GM08714 (cell line): ENCODE measurements around the gene SORCS2.

Source experiments
- H3K4me3 ChIP-seq: fragments of 200-500 bp; sonication (Bioruptor generic); 2 replicates; pipeline ENCODE4 v1.5.1; 2014; ENCODE audit warnings: mild to moderate bottlenecking, low read length, inconsistent platforms
- ZNF274 ChIP-seq: IDR thresholded peaks from 2 replicates; pipeline ENCODE4 v1.6.1; 2012; ENCODE audit warnings: mild to moderate bottlenecking, low read depth, low read length

SORCS2 gene

GRCh38 chr4:7186516-7187167 lies 5.7 kb upstream of the SORCS2 start:
- no peak overlapping the region for H3K4me3 ChIP-seq
- no peak for TF ChIP-seq ZNF274

- no peak for TF ChIP-seq ZNF274
- H3K4me3 ChIP-seq: no peak overlapping the region
These were observed 5.2 kb upstream of the SORCS2 start for GRCh38 chr4:7187168-7187535.

- no peak overlapping the region for H3K4me3 ChIP-seq
- TF ChIP-seq ZNF274: no peak
These were observed 4.6 kb upstream of the SORCS2 start for GRCh38 chr4:7187691-7188090.

- no peak for TF ChIP-seq ZNF274
- H3K4me3 ChIP-seq: no peak overlapping the region
These were observed 3.3 kb upstream of the SORCS2 start for GRCh38 chr4:7189066-7189465.

GRCh38 chr4:7189475-7190277 lies 2.7 kb upstream of the SORCS2 start:
- no peak for TF ChIP-seq ZNF274
- H3K4me3 ChIP-seq: no peak overlapping the region

GRCh38 chr4:7190278-7190594 lies 2.1 kb upstream of the SORCS2 start:
- no peak for TF ChIP-seq ZNF274
- no peak overlapping the region for H3K4me3 ChIP-seq

- no peak for TF ChIP-seq ZNF274
These were observed 1.4 kb upstream of the SORCS2 start for GRCh38 chr4:7190691-7191545.

GRCh38 chr4:7191546-7192251 lies 639 bp upstream of the SORCS2 start:
- no peak overlapping the region for H3K4me3 ChIP-seq
- no peak for TF ChIP-seq ZNF274

More at GRCh38 chr4:7190691-7191545, 1.4 kb upstream of the SORCS2 start:
- no peak overlapping the region for H3K4me3 ChIP-seq

- no peak overlapping the region for H3K4me3 ChIP-seq
- no peak for TF ChIP-seq ZNF274
These were observed 956 bp downstream of the SORCS2 start for GRCh38 chr4:7193030-7193958.

- TF ChIP-seq ZNF274: no peak
- no peak overlapping the region for H3K4me3 ChIP-seq
These were observed 2.2 kb downstream of the SORCS2 start for GRCh38 chr4:7194251-7195140.

- TF ChIP-seq ZNF274: no peak
- H3K4me3 ChIP-seq: no peak overlapping the region
These were observed 2.8 kb downstream of the SORCS2 start for GRCh38 chr4:7195141-7195515.

GRCh38 chr4:7195546-7196287 lies 3.4 kb downstream of the SORCS2 start:
- TF ChIP-seq ZNF274: no peak
- no peak overlapping the region for H3K4me3 ChIP-seq

- no peak for TF ChIP-seq ZNF274
- no peak overlapping the region for H3K4me3 ChIP-seq
These were observed 3.9 kb downstream of the SORCS2 start for GRCh38 chr4:7196288-7196651.
